Measurements from ENCODE around the gene ELMOD1. TPM values are rescaled to one million over a fixed set of nuclear protein-coding genes. Genes with fewer than 3 reads are reported as not detected.

ELMOD1 gene
- total RNA-seq, 2 experiments from 2014 or later: not detected

GRCh38 chr11:107651672-107652071 is 60.7 kb downstream of the ELMOD1 start:
- Histone ChIP-seq H2AFZ (ENCODE audit: low read length) (no peak overlapping the region), H3K4me1 (ENCODE audit: insufficient read depth, low read length, poor library complexity, severe bottlenecking) (no peaks in the 10 kb centered on the region), H3K4me3 (ENCODE audit: low read depth, low read length, poor library complexity, severe bottlenecking) (no peak overlapping the region), H4K20me1 (ENCODE audit: insufficient read depth, low read length) (no peaks in the 10 kb centered on the region), H3K9me3 (ENCODE audit: low read length) (no peaks in the 10 kb centered on the region), H3K79me2 (ENCODE audit: insufficient read depth, low read depth, low read length) (no peaks in the 10 kb centered on the region), H3K4me2 (ENCODE audit: low read length) (no peak overlapping the region), H3K27ac (ENCODE audit: low read depth, low read length, poor library complexity, severe bottlenecking) (no peak overlapping the region), H3K36me3 (ENCODE audit: insufficient read depth, low read length) (no peaks in the 10 kb centered on the region), H3K9me2 (ENCODE audit: insufficient read depth, low read length) (no peaks in the 10 kb centered on the region)
- intact Hi-C loops (cut with micrococcal nuclease; ENCODE audit: unreplicated experiment): no loop called here
- ChIA-PET POLR2A (interaction anchor here (0.9 to 1.1 kb wide), 3 partner anchors 8 to 22 kb away, joined by 3 to 7 read pairs (median 3); no protein-coding TSS in a partner anchor), CTCF (ENCODE audit: unreplicated experiment) (no interaction called here)
- 0 out of 2 replicates have a peak, but pooled peaks have one; percentile 10 for TF ChIP-seq CTCF (conservative IDR thresholded peaks at IDR 0.05; ENCODE audit: low read length)
- no peak for TF ChIP-seq EZH2phosphoT487 (IDR thresholded peaks at IDR 0.05; ENCODE audit: borderline replicate concordance, low read depth, low read length)
- BruUV-seq (replicated peaks): no TSS peak
- no peak for DNase-seq (ENCODE audit: low spot score)

- Histone ChIP-seq H3K36me3 (ENCODE audit: insufficient read depth, low read length) (no peaks in the 10 kb centered on the region), H3K4me2 (ENCODE audit: low read length) (no peak overlapping the region), H2AFZ (ENCODE audit: low read length) (no peak overlapping the region), H3K9me3 (ENCODE audit: low read length) (no peaks in the 10 kb centered on the region), H3K4me1 (ENCODE audit: insufficient read depth, low read length, poor library complexity, severe bottlenecking) (no peaks in the 10 kb centered on the region), H4K20me1 (ENCODE audit: insufficient read depth, low read length) (no peaks in the 10 kb centered on the region), H3K4me3 (ENCODE audit: low read depth, low read length, poor library complexity, severe bottlenecking) (no peak overlapping the region), H3K79me2 (ENCODE audit: insufficient read depth, low read depth, low read length) (no peaks in the 10 kb centered on the region), H3K9me2 (ENCODE audit: insufficient read depth, low read length) (no peaks in the 10 kb centered on the region), H3K27ac (ENCODE audit: low read depth, low read length, poor library complexity, severe bottlenecking) (no peak overlapping the region)
- no peak for DNase-seq (ENCODE audit: low spot score)
- TF ChIP-seq CTCF (conservative IDR thresholded peaks at IDR 0.05; ENCODE audit: low read length): no peak
- TF ChIP-seq EZH2phosphoT487 (IDR thresholded peaks at IDR 0.05; ENCODE audit: borderline replicate concordance, low read depth, low read length): no peak
- BruUV-seq (replicated peaks): no TSS peak
- ChIA-PET POLR2A (interaction anchor here (0.6 kb wide), 1 partner anchor 22 kb away, joined by 3 read pairs; no protein-coding TSS in a partner anchor), CTCF (ENCODE audit: unreplicated experiment) (no interaction called here)
- intact Hi-C loops (cut with micrococcal nuclease; ENCODE audit: unreplicated experiment): no loop called here
Observed at GRCh38 chr11:107653076-107653475, 62.1 kb downstream of the ELMOD1 start.

GRCh38 chr11:107655602-107656001 is 64.7 kb downstream of the ELMOD1 start:
- no peak overlapping the region for H3K27ac ChIP-seq (ENCODE audit: low read depth, low read length, poor library complexity, severe bottlenecking)
- no TSS peak for BruUV-seq (replicated peaks)
- no peaks in the 10 kb centered on the region for H3K4me1 ChIP-seq (ENCODE audit: insufficient read depth, low read length, poor library complexity, severe bottlenecking)
- ChIA-PET POLR2A (interaction anchor here (0.5 to 0.7 kb wide), 2 partner anchors 19 to 60 kb away, joined by 3 read pairs; no protein-coding TSS in a partner anchor), CTCF (ENCODE audit: unreplicated experiment) (no interaction called here)
- H3K9me2 ChIP-seq (ENCODE audit: insufficient read depth, low read length): no peaks in the 10 kb centered on the region
- no peaks in the 10 kb centered on the region for H3K9me3 ChIP-seq (ENCODE audit: low read length)
- no peak overlapping the region for H2AFZ ChIP-seq (ENCODE audit: low read length)
- DNase-seq (ENCODE audit: low spot score): no peak
- TF ChIP-seq EZH2phosphoT487 (IDR thresholded peaks at IDR 0.05; ENCODE audit: borderline replicate concordance, low read depth, low read length): no peak
- TF ChIP-seq CTCF (conservative IDR thresholded peaks at IDR 0.05; ENCODE audit: low read length): no peak
- no peaks in the 10 kb centered on the region for H4K20me1 ChIP-seq (ENCODE audit: insufficient read depth, low read length)
- intact Hi-C loops (cut with micrococcal nuclease; ENCODE audit: unreplicated experiment): no loop called here
- no peaks in the 10 kb centered on the region for H3K36me3 ChIP-seq (ENCODE audit: insufficient read depth, low read length)
- no peak overlapping the region for H3K4me3 ChIP-seq (ENCODE audit: low read depth, low read length, poor library complexity, severe bottlenecking)
- H3K4me2 ChIP-seq (ENCODE audit: low read length): no peak overlapping the region
- no peaks in the 10 kb centered on the region for H3K79me2 ChIP-seq (ENCODE audit: insufficient read depth, low read depth, low read length)

All from OCI-LY7 (cell line).